ENCODE data around the gene METTL26.
"Not testable (repeated sequence)": the region's sequence is repeated elsewhere in the genome, so short reads cannot be mapped to it uniquely, and the experiment has no call there.

Gene METTL26

GRCh38 chr16:603933-604332 lies 32.2 kb downstream of the METTL26 start:
- Mint-ChIP-seq H3K27me3 (no peaks in the 10 kb centered on the region), H3K4me3 (no peak overlapping the region), H3K4me1 (peaks cover 7% of the 10 kb centered on the region), H3K27ac (no peak overlapping the region), H3K9me3 (no peaks in the 10 kb centered on the region), H3K36me3 (no peaks in the 10 kb centered on the region)
- DNase-seq (ENCODE audit: low spot score in 2 of 2), result no peak
- no peak for ATAC-seq (ENCODE audit: low read depth)

- peaks cover 10% of the 10 kb centered on the region for H3K36me3 Mint-ChIP-seq
- H3K27ac Mint-ChIP-seq, result no peak overlapping the region
- no peaks in the 10 kb centered on the region for H3K9me3 Mint-ChIP-seq
- DNase-seq (ENCODE audit: low spot score in 2 of 2) (no peak), ATAC-seq (ENCODE audit: low read depth) (no peak)
- H3K27me3 Mint-ChIP-seq, result no peaks in the 10 kb centered on the region
- H3K4me1 Mint-ChIP-seq, result peaks cover 11% of the 10 kb centered on the region
- no peak overlapping the region for H3K4me3 Mint-ChIP-seq
These were observed 35.3 kb downstream of the METTL26 start for GRCh38 chr16:600781-601180.

GRCh38 chr16:598823-599739 lies 37.0 kb downstream of the METTL26 start:
- no peak overlapping the region for H3K27ac Mint-ChIP-seq
- DNase-seq (ENCODE audit: low spot score in 2 of 2), result no peak
- peaks cover 11% of the 10 kb centered on the region for H3K4me1 Mint-ChIP-seq
- peaks cover 10% of the 10 kb centered on the region for H3K36me3 Mint-ChIP-seq
- H3K9me3 Mint-ChIP-seq, result no peaks in the 10 kb centered on the region
- H3K27me3 Mint-ChIP-seq, result no peaks in the 10 kb centered on the region
- no peak overlapping the region for H3K4me3 Mint-ChIP-seq
- ATAC-seq (ENCODE audit: low read depth), result no peak

- DNase-seq (ENCODE audit: low spot score in 2 of 2); H3K27ac Mint-ChIP-seq; H3K4me3 Mint-ChIP-seq; H3K27me3 Mint-ChIP-seq; H3K9me3 Mint-ChIP-seq; ATAC-seq (ENCODE audit: low read depth): not testable (repeated sequence)
- Mint-ChIP-seq H3K4me1 (peaks cover 19% of the 10 kb centered on the region), H3K36me3 (peaks cover 13% of the 10 kb centered on the region)
These were observed 38.5 kb downstream of the METTL26 start for GRCh38 chr16:597655-598054.

GRCh38 chr16:596736-597060 lies 39.4 kb downstream of the METTL26 start:
- Mint-ChIP-seq H3K27me3 (no peaks in the 10 kb centered on the region), H3K36me3 (peaks cover 13% of the 10 kb centered on the region), H3K4me3 (no peak overlapping the region), H3K27ac (no peak overlapping the region), H3K9me3 (no peaks in the 10 kb centered on the region), H3K4me1 (peaks cover 23% of the 10 kb centered on the region)
- DNase-seq (ENCODE audit: low spot score in 2 of 2) (no peak), ATAC-seq (ENCODE audit: low read depth) (no peak)

- Mint-ChIP-seq H3K27me3 (no peaks in the 10 kb centered on the region), H3K9me3 (no peaks in the 10 kb centered on the region), H3K4me1 (peaks cover 24% of the 10 kb centered on the region), H3K4me3 (no peak overlapping the region), H3K36me3 (peaks cover 13% of the 10 kb centered on the region), H3K27ac (no peak overlapping the region)
- no peak for DNase-seq (ENCODE audit: low spot score in 2 of 2)
- no peak for ATAC-seq (ENCODE audit: low read depth)
These were observed 40.0 kb downstream of the METTL26 start for GRCh38 chr16:595942-596735.

- H3K27me3 Mint-ChIP-seq, result no peaks in the 10 kb centered on the region
- no peak overlapping the region for H3K4me3 Mint-ChIP-seq
- peaks cover 13% of the 10 kb centered on the region for H3K36me3 Mint-ChIP-seq
- no peak for ATAC-seq (ENCODE audit: low read depth)
- DNase-seq (ENCODE audit: low spot score in 2 of 2), result no peak
- no peaks in the 10 kb centered on the region for H3K9me3 Mint-ChIP-seq
- peaks cover 32% of the 10 kb centered on the region for H3K4me1 Mint-ChIP-seq
- no peak overlapping the region for H3K27ac Mint-ChIP-seq
These were observed 41.0 kb downstream of the METTL26 start for GRCh38 chr16:595094-595528.

GRCh38 chr16:593807-594206 lies 42.3 kb downstream of the METTL26 start:
- Mint-ChIP-seq H3K27ac (no peak overlapping the region), H3K4me1 (peaks cover 34% of the 10 kb centered on the region), H3K27me3 (no peaks in the 10 kb centered on the region), H3K36me3 (peaks cover 13% of the 10 kb centered on the region), H3K9me3 (no peaks in the 10 kb centered on the region), H3K4me3 (peak overlapping the region; percentile 48)
- DNase-seq (ENCODE audit: low spot score in 2 of 2) (no peak), ATAC-seq (ENCODE audit: low read depth) (no peak)

- H3K4me1 Mint-ChIP-seq, result peaks cover 34% of the 10 kb centered on the region
- H3K27ac Mint-ChIP-seq, result no peak overlapping the region
- H3K9me3 Mint-ChIP-seq, result no peaks in the 10 kb centered on the region
- H3K36me3 Mint-ChIP-seq, result peaks cover 11% of the 10 kb centered on the region
- no peak for ATAC-seq (ENCODE audit: low read depth)
- no peaks in the 10 kb centered on the region for H3K27me3 Mint-ChIP-seq
- DNase-seq (ENCODE audit: low spot score in 2 of 2), result no peak
- peak overlapping the region; percentile 48 for H3K4me3 Mint-ChIP-seq
These were observed 42.7 kb downstream of the METTL26 start for GRCh38 chr16:593406-593805.

- Mint-ChIP-seq H3K36me3 (peaks cover 11% of the 10 kb centered on the region), H3K27ac (no peak overlapping the region)
These were observed 43.4 kb downstream of the METTL26 start for GRCh38 chr16:592518-593306.

GRCh38 chr16:591892-592517 lies 44.1 kb downstream of the METTL26 start:
- Mint-ChIP-seq H3K27me3 (no peaks in the 10 kb centered on the region), H3K9me3 (no peaks in the 10 kb centered on the region), H3K36me3 (peaks cover 10% of the 10 kb centered on the region), H3K4me1 (peaks cover 36% of the 10 kb centered on the region), H3K27ac (no peak overlapping the region), H3K4me3 (peak overlapping the region; percentile 7)
- no peak for DNase-seq (ENCODE audit: low spot score in 2 of 2)
- no peak for ATAC-seq (ENCODE audit: low read depth)

More at GRCh38 chr16:592518-593306, 43.4 kb downstream of the METTL26 start:
- DNase-seq (ENCODE audit: low spot score in 2 of 2) (no peak), ATAC-seq (ENCODE audit: low read depth) (no peak)
- no peak overlapping the region for H3K4me3 Mint-ChIP-seq
- peaks cover 34% of the 10 kb centered on the region for H3K4me1 Mint-ChIP-seq
- no peaks in the 10 kb centered on the region for H3K9me3 Mint-ChIP-seq
- no peaks in the 10 kb centered on the region for H3K27me3 Mint-ChIP-seq

- Mint-ChIP-seq H3K4me1 (peaks cover 32% of the 10 kb centered on the region), H3K36me3 (peaks cover 4% of the 10 kb centered on the region), H3K27ac (no peak overlapping the region), H3K27me3 (no peaks in the 10 kb centered on the region), H3K9me3 (no peaks in the 10 kb centered on the region), H3K4me3 (peak overlapping the region; percentile 99)
- DNase-seq (ENCODE audit: low spot score in 2 of 2) (no peak), ATAC-seq (ENCODE audit: low read depth) (no peak)
These were observed 44.9 kb downstream of the METTL26 start for GRCh38 chr16:591231-591630.

- Mint-ChIP-seq H3K4me3 (peak overlapping the region; percentile 99), H3K36me3 (peaks cover 2% of the 10 kb centered on the region), H3K27me3 (no peaks in the 10 kb centered on the region), H3K9me3 (no peaks in the 10 kb centered on the region), H3K27ac (peak overlapping the region; percentile 67), H3K4me1 (peaks cover 29% of the 10 kb centered on the region)
- no peak for DNase-seq (ENCODE audit: low spot score in 2 of 2)
- no peak for ATAC-seq (ENCODE audit: low read depth)
These were observed 45.3 kb downstream of the METTL26 start for GRCh38 chr16:590815-591200.

All from memory B cell (primary cell).